ENCODE measurements around the gene NPRL2. TPM values are rescaled to one million over a fixed set of nuclear protein-coding genes. Genes with fewer than 3 reads are reported as not detected.

The NPRL2 gene
- total and polyA plus RNA-seq, 9 of the 15 experiments (the other 6 are each of a cell fraction or from before 2014, with no cell fraction given), result 17.4 to 40.4 (median 24.4) TPM

- no peak for TF ChIP-seq GMEB1 (CRISPR knock-in tag; IDR thresholded peaks at IDR 0.05)
- TF ChIP-seq KHSRP (IDR thresholded peaks at IDR 0.05), result no peak
- TF ChIP-seq SMARCC2 (IDR thresholded peaks at IDR 0.05; ENCODE audit: low read depth), result no peak
- no peak for TF ChIP-seq CREM (IDR thresholded peaks at IDR 0.05; ENCODE audit: low read depth)
- no peak for TF ChIP-seq FOS (IDR thresholded peaks at IDR 0.05; ENCODE audit: extremely low read depth, insufficient read length)
- TF ChIP-seq TBP (optimal IDR thresholded peaks at IDR 0.05; ENCODE audit: low read depth, low read length), result no peak
- TF ChIP-seq CREB3L1 (IDR thresholded peaks at IDR 0.05; ENCODE audit: borderline replicate concordance, low read depth), result 0 out of 2 replicates have a peak, but pooled peaks have one; percentile 35
- TF ChIP-seq CHD7 (IDR thresholded peaks at IDR 0.05; ENCODE audit: low read depth, low read length), result no peak
- no peak for TF ChIP-seq BHLHE40 (IDR thresholded peaks at IDR 0.05; ENCODE audit: low read length)
- TF ChIP-seq ZNF76 (CRISPR knock-in tag; IDR thresholded peaks at IDR 0.05; ENCODE audit: borderline replicate concordance), result no peak
- TF ChIP-seq ZNF785 (CRISPR knock-in tag; IDR thresholded peaks at IDR 0.05), result no peak
- no peak for TF ChIP-seq MYBL2 (IDR thresholded peaks at IDR 0.05; ENCODE audit: low read depth)
- TF ChIP-seq MYBL2 (CRISPR knock-in tag; IDR thresholded peaks at IDR 0.05; ENCODE audit: borderline replicate concordance), result no peak
- TF ChIP-seq SMARCA5 (IDR thresholded peaks at IDR 0.05), result no peak
- TF ChIP-seq FOXP1 (CRISPR knock-in tag; IDR thresholded peaks at IDR 0.05), result no peak
- TF ChIP-seq EGR1 (conservative IDR thresholded peaks at IDR 0.05), result no peak
- TF ChIP-seq ATF1 (CRISPR knock-in tag; IDR thresholded peaks at IDR 0.05), result no peak
- TF ChIP-seq ATF1 (tag; IDR thresholded peaks at IDR 0.05), result peak; percentile 44; the same call in 1 of the 2 replicates
These were observed 9.2 kb upstream of the NPRL2 start (continued) for GRCh38 chr3:50359760-50360110.

Measured in K562 (cell line).